ENCODE data around the gene SEMG1.

DNA sequence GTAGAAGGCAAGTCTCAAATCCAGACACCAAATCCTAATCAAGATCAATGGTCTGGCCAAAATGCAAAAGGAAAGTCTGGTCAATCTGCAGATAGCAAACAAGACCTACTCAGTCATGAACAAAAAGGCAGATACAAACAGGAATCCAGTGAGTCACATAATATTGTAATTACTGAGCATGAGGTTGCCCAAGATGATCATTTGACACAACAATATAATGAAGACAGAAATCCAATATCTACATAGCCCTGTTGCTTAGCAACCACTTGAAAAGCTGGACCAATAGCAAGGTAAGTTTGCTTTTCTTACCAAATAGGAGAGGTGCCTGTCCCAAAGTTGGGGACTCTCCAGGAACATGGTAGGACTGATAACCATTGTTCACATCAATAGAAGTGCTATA is 16.3 kb downstream of the SEMG1 start:
- TF ChIP-seq, protein P1, sequence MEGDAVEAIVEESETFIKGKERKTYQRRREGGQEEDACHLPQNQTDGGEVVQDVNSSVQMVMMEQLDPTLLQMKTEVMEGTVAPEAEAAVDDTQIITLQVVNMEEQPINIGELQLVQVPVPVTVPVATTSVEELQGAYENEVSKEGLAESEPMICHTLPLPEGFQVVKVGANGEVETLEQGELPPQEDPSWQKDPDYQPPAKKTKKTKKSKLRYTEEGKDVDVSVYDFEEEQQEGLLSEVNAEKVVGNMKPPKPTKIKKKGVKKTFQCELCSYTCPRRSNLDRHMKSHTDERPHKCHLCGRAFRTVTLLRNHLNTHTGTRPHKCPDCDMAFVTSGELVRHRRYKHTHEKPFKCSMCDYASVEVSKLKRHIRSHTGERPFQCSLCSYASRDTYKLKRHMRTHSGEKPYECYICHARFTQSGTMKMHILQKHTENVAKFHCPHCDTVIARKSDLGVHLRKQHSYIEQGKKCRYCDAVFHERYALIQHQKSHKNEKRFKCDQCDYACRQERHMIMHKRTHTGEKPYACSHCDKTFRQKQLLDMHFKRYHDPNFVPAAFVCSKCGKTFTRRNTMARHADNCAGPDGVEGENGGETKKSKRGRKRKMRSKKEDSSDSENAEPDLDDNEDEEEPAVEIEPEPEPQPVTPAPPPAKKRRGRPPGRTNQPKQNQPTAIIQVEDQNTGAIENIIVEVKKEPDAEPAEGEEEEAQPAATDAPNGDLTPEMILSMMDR (IDR thresholded peaks at IDR 0.05): no peak
- TF ChIP-seq POLR2A (IDR thresholded peaks at IDR 0.05): no peak

All from Peyer's patch (tissue), 4 donors.